Parathyroid adenoma (tissue), 2 donors: ENCODE results near the gene ELANE.

Source experiments
- H2AFZ ChIP-seq: fragments of 300-600 bp; sonication (generic); one replicate; pipeline ENCODE4 v1.7.0; 2017; ENCODE audit warnings: antibody characterized with exemption, mild to moderate bottlenecking
- H3K27ac ChIP-seq: fragments of 300-600 bp; sonication (generic); one replicate; pipeline ENCODE4 v1.7.0; 2017
- H3K27me3 ChIP-seq: fragments of 300-600 bp; sonication (generic); one replicate; pipeline ENCODE4 v1.7.0; 2017; ENCODE audit warnings: low read length; ENCODE audit not compliant: control insufficient read depth, insufficient read depth
- H3K36me3 ChIP-seq: fragments of 300-600 bp; sonication (generic); one replicate; pipeline ENCODE4 v1.7.0; 2017; ENCODE audit warnings: low read length; ENCODE audit not compliant: control insufficient read depth, insufficient read depth
- H3K4me1 ChIP-seq: fragments of 300-600 bp; sonication (generic); one replicate; pipeline ENCODE4 v1.7.0; 2017; ENCODE audit warnings: control low read depth
- H3K4me2 ChIP-seq: fragments of 300-600 bp; sonication (generic); one replicate; pipeline ENCODE4 v1.7.0; 2017; ENCODE audit warnings: low read length
- H3K4me3 ChIP-seq: fragments of 300-600 bp; sonication (generic); one replicate; pipeline ENCODE4 v1.7.0; 2017; ENCODE audit warnings: low read depth, low read length
- H3K79me2 ChIP-seq: fragments of 300-600 bp; sonication (generic); one replicate; pipeline ENCODE4 v1.7.0; 2017; ENCODE audit warnings: control low read depth
- H3K9ac ChIP-seq: fragments of 300-600 bp; sonication (generic); one replicate; pipeline ENCODE4 v1.7.0; 2017; ENCODE audit warnings: mild to moderate bottlenecking
- H3K9me3 ChIP-seq: fragments of 300-600 bp; sonication (generic); one replicate; pipeline ENCODE4 v1.7.0; 2017; ENCODE audit warnings: low read length; ENCODE audit not compliant: control insufficient read depth
- TF ChIP-seq, protein P1 (sequence below): fragments of 300-600 bp; sonication (generic); IDR thresholded peaks from one replicate; pipeline ENCODE4 v1.7.0; 2017; ENCODE audit warnings: antibody characterized with exemption, mild to moderate bottlenecking
- donor health status: primary hyperparathyroidism.

Gene ELANE

DNA sequence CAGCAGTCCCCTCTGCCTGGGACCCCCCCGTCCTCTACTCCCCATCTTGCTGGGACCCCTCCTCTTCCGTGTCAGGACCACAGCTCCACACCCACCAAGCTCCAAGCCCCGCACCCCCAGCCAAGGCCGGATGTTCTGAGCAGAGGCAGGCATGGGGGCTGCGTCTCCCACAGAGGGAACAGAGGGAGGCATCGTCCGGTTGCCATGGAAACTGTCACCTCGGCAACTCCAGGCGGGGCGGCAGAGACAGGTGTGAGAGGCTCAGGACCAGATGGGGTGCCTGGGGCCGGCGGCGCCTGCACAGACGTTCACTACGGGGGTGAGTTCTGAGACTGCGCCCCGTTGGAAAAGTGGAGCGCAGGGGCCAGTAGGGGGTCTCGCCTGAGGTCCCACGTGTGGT, 46.6 kb downstream of the ELANE start:
- Histone ChIP-seq H3K4me1 (no peaks in the 10 kb centered on the region), H3K27me3 (no peaks in the 10 kb centered on the region), H3K27ac (no peak overlapping the region), H3K4me3 (no peak overlapping the region), H3K9ac (no peak overlapping the region), H2AFZ (no peak overlapping the region), H3K4me2 (no peak overlapping the region), H3K9me3 (no peaks in the 10 kb centered on the region), H3K36me3 (no peaks in the 10 kb centered on the region), H3K79me2 (no peaks in the 10 kb centered on the region)
- TF ChIP-seq, protein P1, sequence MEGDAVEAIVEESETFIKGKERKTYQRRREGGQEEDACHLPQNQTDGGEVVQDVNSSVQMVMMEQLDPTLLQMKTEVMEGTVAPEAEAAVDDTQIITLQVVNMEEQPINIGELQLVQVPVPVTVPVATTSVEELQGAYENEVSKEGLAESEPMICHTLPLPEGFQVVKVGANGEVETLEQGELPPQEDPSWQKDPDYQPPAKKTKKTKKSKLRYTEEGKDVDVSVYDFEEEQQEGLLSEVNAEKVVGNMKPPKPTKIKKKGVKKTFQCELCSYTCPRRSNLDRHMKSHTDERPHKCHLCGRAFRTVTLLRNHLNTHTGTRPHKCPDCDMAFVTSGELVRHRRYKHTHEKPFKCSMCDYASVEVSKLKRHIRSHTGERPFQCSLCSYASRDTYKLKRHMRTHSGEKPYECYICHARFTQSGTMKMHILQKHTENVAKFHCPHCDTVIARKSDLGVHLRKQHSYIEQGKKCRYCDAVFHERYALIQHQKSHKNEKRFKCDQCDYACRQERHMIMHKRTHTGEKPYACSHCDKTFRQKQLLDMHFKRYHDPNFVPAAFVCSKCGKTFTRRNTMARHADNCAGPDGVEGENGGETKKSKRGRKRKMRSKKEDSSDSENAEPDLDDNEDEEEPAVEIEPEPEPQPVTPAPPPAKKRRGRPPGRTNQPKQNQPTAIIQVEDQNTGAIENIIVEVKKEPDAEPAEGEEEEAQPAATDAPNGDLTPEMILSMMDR = no peak

DNA sequence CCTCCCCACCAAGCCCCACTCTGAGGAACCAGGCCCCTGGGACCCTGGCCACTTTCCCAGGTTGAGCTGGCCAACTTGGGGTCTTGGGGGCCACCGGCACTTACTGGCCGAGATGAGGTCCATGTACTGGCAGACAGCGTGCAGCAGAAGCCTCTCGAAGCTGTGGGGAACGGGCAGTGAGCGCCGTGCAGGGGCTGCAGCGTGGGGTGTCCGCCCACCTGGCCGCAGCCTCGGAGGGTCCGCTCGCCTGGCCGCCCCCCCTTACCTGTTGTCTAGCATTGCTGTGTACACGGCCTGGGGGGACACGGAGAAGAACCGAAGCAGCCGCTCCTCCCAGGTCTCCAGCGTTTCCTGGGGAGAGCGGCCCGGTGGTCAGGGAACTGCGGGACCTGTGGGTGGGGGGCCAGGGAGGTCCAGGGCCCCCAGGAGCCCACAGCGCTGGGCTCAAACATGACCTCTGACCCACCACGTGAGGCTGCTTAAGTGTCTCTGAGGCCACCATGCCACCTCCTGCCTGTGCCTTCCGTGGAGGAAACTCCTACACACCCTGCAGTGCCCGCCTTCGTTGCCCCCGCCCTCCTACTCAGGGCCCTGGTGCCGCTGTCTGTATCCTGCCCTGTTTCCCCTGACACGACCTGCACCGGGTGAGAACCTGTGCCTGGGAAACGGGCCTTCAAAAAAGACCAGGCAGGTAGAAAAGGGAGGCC, 47.4 kb downstream of the ELANE start:
- Histone ChIP-seq H3K27ac (no peak overlapping the region), H3K36me3 (no peaks in the 10 kb centered on the region), H3K4me1 (no peaks in the 10 kb centered on the region), H3K4me3 (no peak overlapping the region), H3K4me2 (no peak overlapping the region), H3K9ac (no peak overlapping the region), H3K79me2 (no peaks in the 10 kb centered on the region), H3K27me3 (no peaks in the 10 kb centered on the region), H3K9me3 (no peaks in the 10 kb centered on the region), H2AFZ (no peak overlapping the region)
- TF ChIP-seq, protein P1 = no peak

DNA sequence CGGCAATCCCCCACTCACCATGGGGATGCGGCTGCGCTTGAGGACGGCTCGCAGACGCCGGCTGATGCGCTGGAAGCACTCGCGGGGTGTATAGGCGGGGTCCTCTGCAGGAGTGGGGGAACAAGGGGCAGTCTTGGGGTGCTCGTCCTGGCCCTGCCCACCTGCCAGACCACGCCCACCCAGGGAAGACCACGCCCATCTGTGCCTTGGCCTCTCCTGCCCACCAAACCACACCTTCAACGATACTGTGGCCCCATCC, 47.9 kb downstream of the ELANE start:
- Histone ChIP-seq H2AFZ (no peak overlapping the region), H3K9me3 (no peaks in the 10 kb centered on the region), H3K27ac (no peak overlapping the region), H3K36me3 (no peaks in the 10 kb centered on the region), H3K27me3 (no peaks in the 10 kb centered on the region), H3K79me2 (no peaks in the 10 kb centered on the region), H3K4me3 (no peak overlapping the region), H3K9ac (no peak overlapping the region), H3K4me2 (no peak overlapping the region), H3K4me1 (no peaks in the 10 kb centered on the region)
- TF ChIP-seq, protein P1 = no peak

DNA sequence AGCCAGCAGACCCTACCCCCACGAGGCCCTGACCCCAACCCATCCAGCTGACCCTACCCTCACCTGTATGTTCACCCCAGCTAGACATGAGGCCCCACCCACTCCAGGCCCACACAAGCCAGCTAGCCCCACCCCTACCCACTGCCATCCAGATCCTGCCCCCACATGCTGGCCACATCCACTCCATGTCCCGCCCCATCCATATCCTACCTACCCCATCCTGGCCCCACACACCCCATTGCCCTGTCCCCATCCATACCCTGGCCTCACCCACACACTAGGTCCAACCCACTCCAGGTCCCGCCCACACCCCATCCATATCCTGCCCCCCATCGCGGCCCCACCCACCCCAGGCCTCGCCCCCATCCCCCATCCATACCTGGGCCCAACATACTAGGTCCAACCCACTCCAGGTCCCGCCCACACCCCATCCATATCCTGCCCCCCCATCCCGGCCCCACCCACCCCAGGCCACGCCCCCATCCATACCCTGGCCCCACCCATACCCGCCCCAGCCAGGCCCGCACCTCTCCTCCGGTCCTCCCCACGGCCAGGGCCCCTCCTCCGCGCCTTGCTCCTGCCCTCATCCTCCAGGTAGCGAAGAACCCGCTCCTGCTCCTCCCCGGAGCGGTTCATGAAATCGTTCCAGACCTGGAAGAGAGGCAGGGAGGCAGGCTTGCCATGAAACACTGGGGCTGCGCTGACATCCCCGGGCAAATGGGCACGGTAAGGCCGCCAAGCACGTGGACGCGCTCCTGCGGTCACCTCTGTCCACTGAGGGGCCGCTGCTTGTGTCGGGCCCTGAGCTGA, 48.4 kb downstream of the ELANE start:
- Histone ChIP-seq H3K79me2 (no peaks in the 10 kb centered on the region), H3K9ac (no peak overlapping the region), H3K9me3 (no peaks in the 10 kb centered on the region), H2AFZ (no peak overlapping the region), H3K4me2 (no peak overlapping the region), H3K27ac (no peak overlapping the region), H3K36me3 (no peaks in the 10 kb centered on the region), H3K4me3 (no peak overlapping the region), H3K27me3 (no peaks in the 10 kb centered on the region), H3K4me1 (no peaks in the 10 kb centered on the region)
- TF ChIP-seq, protein P1 = no peak
